HG03457 (cell line): ENCODE data around the gene TMEM95.
"Not testable (repeated sequence)": the region's sequence is repeated elsewhere in the genome, so short reads cannot be mapped to it uniquely, and the experiment has no call there.

Source experiments
- ATAC-seq: cut with Tn5 transposase; IDR thresholded peaks from one replicate; pipeline ENCODE4 v1.9.1; 2021; ENCODE audit warnings: moderate number of reproducible peaks; ENCODE audit not compliant: unreplicated experiment

The TMEM95 gene

DNA sequence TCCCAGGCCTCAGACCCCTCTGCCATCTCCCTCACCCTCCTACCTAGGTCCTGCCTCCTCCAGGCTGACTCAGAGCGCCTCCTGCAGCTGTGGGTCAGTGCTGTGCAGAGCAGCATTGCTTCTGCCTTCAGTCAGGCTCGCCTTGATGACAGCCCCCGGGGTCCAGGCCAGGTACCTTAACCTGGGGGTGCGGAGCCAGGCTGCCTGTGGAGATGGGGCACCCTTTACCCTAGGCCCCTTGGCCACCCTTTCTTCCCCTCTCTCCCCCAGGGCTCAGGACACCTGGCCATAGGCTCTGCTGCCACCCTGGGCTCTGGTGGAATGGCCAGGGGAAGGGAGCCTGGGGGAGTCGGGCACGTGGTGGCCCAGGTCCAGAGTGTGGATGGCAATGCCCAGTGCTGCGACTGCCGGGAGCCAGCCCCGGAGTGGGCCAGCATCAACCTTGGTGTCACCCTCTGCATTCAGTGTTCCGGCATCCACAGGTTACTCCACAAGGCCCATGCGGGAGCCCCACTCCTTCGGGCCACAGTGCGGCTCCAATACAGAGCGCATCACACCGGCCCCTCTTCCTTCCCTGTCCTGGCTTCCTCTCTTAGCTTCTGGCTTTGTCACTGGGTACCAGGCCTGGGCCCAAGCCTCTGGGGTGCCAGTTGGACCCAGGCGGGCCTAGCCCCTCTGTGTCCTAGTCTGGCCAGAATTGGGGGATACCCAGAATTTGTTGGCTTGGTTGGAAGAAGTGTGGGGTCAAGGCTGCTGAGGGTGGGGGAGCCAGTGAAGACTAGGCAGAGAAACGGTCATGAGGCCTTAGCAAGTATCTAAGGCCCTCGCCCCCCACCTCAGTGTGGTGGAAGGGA is 8.0 kb upstream of the TMEM95 start:
- no peak for ATAC-seq

- ATAC-seq: no peak
These were observed 7.1 kb upstream of the TMEM95 start for GRCh38 chr17:7347630-7348477.

DNA sequence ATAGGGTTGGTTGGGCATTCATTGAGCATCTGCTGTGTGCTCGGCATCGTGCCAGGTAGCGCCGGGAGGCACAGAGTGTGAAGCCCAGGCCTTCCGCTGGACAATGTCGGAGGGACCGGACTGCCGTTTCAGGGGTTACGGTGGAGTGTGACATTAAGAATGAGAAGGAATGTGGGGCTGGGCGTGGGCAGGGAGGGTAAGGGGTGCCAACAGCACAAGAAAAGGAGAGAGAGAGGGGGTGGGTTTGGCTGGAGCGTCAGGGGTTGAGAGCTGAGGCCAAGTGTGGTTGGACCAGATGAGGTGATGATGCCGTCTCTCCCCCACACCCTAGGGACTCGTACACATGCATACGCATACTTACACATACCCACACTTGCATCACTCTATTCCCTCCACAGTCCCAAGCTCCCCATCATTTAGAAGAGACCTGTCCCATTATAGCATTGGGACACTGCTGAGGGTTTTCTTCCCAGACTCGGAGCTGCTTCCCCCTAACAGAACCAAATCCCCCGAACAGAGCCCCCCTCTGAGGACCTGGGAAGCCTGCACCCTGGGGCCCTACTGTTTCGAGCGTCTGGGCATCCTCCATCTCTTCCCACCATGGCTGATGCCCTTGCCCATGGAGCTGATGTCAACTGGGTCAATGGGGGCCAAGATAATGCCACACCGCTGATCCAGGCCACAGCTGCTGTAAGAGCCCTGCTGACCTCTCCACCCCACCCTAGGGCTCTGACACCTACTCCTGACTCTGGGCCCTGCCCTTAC is 6.3 kb upstream of the TMEM95 start:
- no peak for ATAC-seq

DNA sequence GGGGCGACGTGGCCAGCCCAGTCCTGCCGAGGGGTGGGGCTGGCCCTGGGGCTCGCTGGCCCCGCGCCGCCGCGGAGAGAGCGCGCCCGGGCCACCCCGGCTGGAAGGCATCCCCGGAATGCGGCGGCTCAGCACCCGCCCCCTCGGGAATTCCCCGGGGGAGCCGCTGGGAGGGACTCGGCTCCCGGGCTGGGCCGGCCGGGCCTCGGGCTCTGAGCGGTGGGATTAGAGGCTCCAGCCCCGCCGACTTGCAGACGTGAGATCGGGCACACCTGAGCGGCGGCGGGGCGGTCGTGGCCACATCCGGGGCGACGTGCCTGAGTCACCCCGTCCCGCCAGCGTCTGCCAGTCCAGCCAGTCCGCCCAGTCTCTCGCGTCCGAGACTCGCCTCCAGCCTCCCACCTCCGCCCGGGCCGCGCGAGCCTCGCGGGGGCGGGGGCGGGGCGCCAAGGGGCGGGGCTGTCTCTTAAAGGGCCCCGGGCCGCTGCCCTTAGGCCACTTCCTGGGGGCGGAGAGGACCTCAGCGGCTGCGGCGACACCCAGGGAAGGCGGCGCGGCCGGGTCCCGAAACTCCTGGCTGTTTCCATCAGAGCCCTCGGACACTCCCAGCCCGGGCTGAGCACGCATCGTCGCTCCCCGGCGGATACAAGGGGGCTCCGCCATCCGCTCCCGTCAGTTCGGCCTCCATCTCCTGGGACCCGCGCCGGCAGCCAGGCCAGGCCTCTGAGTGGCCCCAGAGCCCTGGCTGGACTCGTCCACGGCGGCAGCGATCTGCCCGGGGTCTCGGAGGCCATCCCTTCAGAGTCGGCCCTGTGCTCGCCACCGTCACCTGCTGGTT is 3.1 kb upstream of the TMEM95 start, which contains the start of gene KCTD11:
Gene KCTD11, plus strand, starts transcription at position 498 of the 838 bp plus-strand sequence.
- ATAC-seq: no peak

- no peak for ATAC-seq
These were observed 2.5 kb upstream of the TMEM95 start for GRCh38 chr17:7352503-7352889.

DNA sequence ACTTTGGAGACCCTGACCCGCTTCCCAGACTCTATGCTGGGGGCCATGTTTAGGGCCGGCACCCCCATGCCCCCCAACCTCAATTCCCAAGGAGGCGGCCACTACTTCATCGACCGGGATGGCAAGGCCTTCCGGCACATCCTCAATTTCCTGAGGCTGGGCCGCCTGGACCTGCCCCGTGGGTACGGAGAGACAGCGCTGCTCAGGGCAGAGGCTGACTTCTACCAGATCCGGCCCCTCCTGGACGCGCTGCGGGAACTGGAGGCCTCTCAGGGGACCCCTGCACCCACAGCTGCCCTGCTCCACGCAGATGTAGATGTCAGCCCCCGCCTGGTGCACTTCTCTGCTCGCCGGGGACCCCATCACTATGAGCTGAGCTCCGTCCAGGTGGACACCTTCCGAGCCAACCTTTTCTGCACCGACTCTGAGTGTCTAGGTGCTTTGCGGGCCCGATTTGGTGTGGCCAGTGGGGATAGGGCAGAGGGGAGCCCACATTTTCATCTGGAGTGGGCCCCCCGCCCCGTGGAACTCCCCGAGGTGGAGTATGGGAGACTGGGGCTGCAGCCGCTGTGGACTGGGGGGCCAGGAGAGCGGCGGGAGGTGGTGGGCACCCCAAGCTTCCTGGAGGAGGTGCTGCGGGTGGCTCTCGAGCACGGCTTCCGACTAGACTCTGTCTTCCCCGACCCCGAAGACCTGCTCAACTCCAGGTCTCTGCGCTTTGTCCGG is 1.9 kb upstream of the TMEM95 start:
- ATAC-seq: no peak

DNA sequence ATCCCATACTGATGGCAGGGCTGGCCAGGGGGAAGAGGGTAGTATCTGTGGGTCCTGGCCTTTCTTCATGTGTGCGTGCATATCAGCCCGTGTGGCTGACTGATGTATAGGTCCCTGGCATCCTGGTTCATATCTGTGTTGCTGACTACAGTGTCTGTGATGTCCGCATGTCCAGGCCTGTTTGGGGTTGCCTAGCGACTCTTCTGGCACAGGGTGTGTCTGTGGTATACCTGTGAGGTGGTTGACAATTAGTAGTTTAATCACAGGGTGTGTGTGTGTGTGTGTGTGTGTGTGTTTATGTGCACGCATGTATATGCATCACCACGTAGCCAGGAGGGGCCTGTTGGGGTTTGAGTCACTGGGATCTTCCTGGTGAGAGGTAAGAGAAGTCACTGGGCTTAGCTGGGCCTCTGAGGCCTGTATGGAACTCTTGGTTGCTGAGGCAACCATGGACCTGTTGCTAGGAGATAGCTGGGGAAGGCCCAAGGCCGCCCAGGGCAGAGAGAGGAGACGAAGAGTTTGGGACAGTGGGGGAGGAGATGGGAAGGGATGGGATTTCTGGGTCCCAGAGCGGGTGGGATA is 603 bp upstream of the TMEM95 start:
- no peak for ATAC-seq

- ATAC-seq: no peak
These were observed 617 bp downstream of the TMEM95 start for GRCh38 chr17:7355573-7355972.

- no peak for ATAC-seq
These were observed 1.2 kb downstream of the TMEM95 start for GRCh38 chr17:7356072-7356549.

- no peak for ATAC-seq
These were observed 1.8 kb downstream of the TMEM95 start for GRCh38 chr17:7356756-7357155.

DNA sequence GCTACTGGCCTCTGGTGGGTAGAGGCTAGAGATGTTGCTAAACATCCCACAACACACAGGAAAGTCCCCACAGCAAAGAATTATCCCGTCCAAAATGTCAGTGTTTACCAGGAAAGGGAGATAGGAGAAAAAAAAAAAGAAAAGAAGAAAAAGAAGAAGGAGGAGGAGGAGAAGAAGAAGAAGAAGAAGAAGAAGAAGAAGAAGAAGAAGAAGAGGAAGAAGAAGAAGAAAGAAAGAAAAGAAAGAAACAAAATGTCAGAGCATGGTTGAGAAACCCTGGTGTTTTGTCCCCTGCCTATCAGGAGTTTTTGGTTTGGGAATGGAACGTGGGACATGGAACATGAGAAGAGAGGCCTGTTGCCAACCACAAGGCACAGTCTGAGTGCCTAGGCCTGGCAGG is 2.4 kb downstream of the TMEM95 start:
- ATAC-seq: no peak

GRCh38 chr17:7361906-7362305 is 7.0 kb downstream of the TMEM95 start:
- no peak for ATAC-seq

- ATAC-seq: no peak
These were observed 8.4 kb downstream of the TMEM95 start for GRCh38 chr17:7363311-7363710.

DNA sequence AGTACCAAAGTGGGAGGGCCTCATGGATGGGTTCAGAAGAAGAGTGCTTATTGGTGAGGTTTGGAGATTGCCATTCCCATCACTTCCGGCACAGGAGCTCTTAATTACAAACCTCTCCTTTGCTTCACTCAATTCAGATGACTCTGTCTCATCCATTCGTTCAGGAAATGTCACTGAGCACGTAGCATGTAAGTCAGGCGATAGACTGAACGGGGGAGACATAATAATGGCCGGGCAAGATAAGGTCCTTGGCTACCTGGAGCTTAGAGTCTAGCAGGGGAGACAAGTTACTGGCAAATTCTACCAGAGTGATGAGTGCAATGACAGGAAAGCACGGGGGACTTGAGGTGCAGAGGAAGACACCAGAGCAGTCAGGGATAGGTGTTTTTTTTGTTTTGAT is 11.0 kb downstream of the TMEM95 start:
- ATAC-seq: not testable (repeated sequence)

GRCh38 chr17:7367083-7367482 is 12.1 kb downstream of the TMEM95 start:
- no peak for ATAC-seq

GRCh38 chr17:7367918-7368598 is 13.1 kb downstream of the TMEM95 start:
- no peak for ATAC-seq

- ATAC-seq: not testable (repeated sequence)
These were observed 13.6 kb downstream of the TMEM95 start for GRCh38 chr17:7368599-7368994.

DNA sequence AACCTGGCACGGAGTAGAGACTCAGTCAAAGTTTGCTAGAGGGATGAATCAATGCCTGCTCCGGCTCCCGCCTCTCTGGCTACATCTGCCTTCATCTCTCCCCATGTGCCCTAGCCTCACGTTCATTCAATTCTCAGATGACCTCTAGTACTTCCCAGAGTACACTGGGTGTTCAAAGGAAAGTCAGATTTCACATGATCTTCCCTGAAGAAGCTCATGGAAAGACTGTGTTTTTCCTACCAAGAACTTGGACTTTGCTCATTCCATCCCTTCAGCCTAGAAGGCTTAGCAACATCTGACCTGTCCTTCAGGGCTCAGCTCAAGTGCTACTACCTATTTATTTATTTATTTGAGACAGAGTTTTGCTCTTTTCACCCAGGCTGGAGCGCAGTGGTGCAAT is 14.9 kb downstream of the TMEM95 start:
- no peak for ATAC-seq

- no peak for ATAC-seq
These were observed 15.9 kb downstream of the TMEM95 start for GRCh38 chr17:7370853-7371252.
